ENCODE results near the gene LMCD1. TPM values are rescaled to one million over a fixed set of nuclear protein-coding genes. Genes with fewer than 3 reads are reported as not detected.

The LMCD1 gene
- total and polyA plus RNA-seq, 2 of the 8 experiments (the other 6 are each of a cell fraction or from before 2014, with no cell fraction given), result 12.3 to 26.5 TPM

GRCh38 chr3:8550611-8551010 is 49.0 kb downstream of the LMCD1 start (continued):
- TF ChIP-seq NRF1 (IDR thresholded peaks at IDR 0.05; ENCODE audit: low read depth, low read length), result no peak
- no peak for TF ChIP-seq RFX5 (IDR thresholded peaks at IDR 0.05; ENCODE audit: borderline replicate concordance, low read depth, low read length)
- no peak for TF ChIP-seq HDAC6 (IDR thresholded peaks at IDR 0.05; ENCODE audit: low read depth, low read length)
- no peak for TF ChIP-seq CBX5 (IDR thresholded peaks at IDR 0.05; ENCODE audit: low read depth, low read length)
- TF ChIP-seq ASH2L (IDR thresholded peaks at IDR 0.05; ENCODE audit: low read length), result no peak
- no peak for TF ChIP-seq RBBP5 (IDR thresholded peaks at IDR 0.05; ENCODE audit: borderline replicate concordance, low read depth, low read length)

Data from H1 (cell line).